ENCODE results near the gene NUMB.

DNA sequence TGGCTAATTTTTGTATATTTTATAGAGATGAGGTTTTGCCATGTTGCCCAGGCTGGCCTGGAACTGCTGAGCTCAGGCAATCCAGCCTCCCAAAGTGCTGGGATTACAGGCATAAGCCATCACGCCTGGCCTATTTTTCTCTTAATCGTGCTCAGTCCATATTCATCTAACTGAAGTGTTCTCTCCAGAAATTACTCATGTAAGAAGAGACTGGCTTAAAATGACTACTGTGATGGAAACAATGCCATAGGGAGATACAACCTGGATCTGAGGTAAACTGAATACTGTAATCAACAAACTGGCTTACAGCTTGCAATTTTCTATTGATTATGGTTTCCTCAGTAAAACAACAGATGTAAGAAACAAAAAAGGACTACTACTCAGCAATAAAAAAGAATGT is 21.1 kb downstream of the NUMB start:
- TF ChIP-seq, protein P1, sequence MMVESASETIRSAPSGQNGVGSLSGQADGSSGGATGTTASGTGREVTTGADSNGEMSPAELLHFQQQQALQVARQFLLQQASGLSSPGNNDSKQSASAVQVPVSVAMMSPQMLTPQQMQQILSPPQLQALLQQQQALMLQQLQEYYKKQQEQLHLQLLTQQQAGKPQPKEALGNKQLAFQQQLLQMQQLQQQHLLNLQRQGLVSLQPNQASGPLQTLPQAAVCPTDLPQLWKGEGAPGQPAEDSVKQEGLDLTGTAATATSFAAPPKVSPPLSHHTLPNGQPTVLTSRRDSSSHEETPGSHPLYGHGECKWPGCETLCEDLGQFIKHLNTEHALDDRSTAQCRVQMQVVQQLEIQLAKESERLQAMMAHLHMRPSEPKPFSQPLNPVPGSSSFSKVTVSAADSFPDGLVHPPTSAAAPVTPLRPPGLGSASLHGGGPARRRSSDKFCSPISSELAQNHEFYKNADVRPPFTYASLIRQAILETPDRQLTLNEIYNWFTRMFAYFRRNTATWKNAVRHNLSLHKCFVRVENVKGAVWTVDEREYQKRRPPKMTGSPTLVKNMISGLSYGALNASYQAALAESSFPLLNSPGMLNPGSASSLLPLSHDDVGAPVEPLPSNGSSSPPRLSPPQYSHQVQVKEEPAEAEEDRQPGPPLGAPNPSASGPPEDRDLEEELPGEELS (CRISPR knock-in tag; IDR thresholded peaks at IDR 0.05): no peak
- TF ChIP-seq, protein P2, sequence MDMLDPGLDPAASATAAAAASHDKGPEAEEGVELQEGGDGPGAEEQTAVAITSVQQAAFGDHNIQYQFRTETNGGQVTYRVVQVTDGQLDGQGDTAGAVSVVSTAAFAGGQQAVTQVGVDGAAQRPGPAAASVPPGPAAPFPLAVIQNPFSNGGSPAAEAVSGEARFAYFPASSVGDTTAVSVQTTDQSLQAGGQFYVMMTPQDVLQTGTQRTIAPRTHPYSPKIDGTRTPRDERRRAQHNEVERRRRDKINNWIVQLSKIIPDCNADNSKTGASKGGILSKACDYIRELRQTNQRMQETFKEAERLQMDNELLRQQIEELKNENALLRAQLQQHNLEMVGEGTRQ (CRISPR knock-in tag; IDR thresholded peaks at IDR 0.05): no peak
- TF ChIP-seq NFE2L1 (CRISPR knock-in tag; IDR thresholded peaks at IDR 0.05): no peak
- TF ChIP-seq, protein P3, sequence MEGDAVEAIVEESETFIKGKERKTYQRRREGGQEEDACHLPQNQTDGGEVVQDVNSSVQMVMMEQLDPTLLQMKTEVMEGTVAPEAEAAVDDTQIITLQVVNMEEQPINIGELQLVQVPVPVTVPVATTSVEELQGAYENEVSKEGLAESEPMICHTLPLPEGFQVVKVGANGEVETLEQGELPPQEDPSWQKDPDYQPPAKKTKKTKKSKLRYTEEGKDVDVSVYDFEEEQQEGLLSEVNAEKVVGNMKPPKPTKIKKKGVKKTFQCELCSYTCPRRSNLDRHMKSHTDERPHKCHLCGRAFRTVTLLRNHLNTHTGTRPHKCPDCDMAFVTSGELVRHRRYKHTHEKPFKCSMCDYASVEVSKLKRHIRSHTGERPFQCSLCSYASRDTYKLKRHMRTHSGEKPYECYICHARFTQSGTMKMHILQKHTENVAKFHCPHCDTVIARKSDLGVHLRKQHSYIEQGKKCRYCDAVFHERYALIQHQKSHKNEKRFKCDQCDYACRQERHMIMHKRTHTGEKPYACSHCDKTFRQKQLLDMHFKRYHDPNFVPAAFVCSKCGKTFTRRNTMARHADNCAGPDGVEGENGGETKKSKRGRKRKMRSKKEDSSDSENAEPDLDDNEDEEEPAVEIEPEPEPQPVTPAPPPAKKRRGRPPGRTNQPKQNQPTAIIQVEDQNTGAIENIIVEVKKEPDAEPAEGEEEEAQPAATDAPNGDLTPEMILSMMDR (IDR thresholded peaks at IDR 0.05): no peak
- TF ChIP-seq, protein P4, sequence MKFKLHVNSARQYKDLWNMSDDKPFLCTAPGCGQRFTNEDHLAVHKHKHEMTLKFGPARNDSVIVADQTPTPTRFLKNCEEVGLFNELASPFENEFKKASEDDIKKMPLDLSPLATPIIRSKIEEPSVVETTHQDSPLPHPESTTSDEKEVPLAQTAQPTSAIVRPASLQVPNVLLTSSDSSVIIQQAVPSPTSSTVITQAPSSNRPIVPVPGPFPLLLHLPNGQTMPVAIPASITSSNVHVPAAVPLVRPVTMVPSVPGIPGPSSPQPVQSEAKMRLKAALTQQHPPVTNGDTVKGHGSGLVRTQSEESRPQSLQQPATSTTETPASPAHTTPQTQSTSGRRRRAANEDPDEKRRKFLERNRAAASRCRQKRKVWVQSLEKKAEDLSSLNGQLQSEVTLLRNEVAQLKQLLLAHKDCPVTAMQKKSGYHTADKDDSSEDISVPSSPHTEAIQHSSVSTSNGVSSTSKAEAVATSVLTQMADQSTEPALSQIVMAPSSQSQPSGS (CRISPR knock-in tag; IDR thresholded peaks at IDR 0.05; ENCODE audit: borderline replicate concordance, low read depth): no peak
- TF ChIP-seq SMAD3 (CRISPR knock-in tag; IDR thresholded peaks at IDR 0.05; ENCODE audit: borderline replicate concordance): no peak
- TF ChIP-seq, protein P5, sequence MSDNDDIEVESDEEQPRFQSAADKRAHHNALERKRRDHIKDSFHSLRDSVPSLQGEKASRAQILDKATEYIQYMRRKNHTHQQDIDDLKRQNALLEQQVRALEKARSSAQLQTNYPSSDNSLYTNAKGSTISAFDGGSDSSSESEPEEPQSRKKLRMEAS (CRISPR knock-in tag; IDR thresholded peaks at IDR 0.05): no peak
- no peak for TF ChIP-seq RELA (CRISPR knock-in tag; IDR thresholded peaks at IDR 0.05; ENCODE audit: borderline replicate concordance)
- TF ChIP-seq NR1H2 (CRISPR knock-in tag; IDR thresholded peaks at IDR 0.05): no peak
- TF ChIP-seq FOXP1 (CRISPR knock-in tag; IDR thresholded peaks at IDR 0.05; ENCODE audit: borderline replicate concordance): no peak
- TF ChIP-seq TCF7 (CRISPR knock-in tag; IDR thresholded peaks at IDR 0.05; ENCODE audit: low read depth): no peak
- TF ChIP-seq ZNF423 (CRISPR knock-in tag; IDR thresholded peaks at IDR 0.05): no peak
- TF ChIP-seq SP1 (CRISPR knock-in tag; conservative IDR thresholded peaks at IDR 0.05): no peak

All from WTC11 (cell line).